GM19395 (cell line): Measurements from ENCODE around the gene COL4A5.
"Not testable (repeated sequence)": the region's sequence is repeated elsewhere in the genome, so short reads cannot be mapped to it uniquely, and the experiment has no call there.

ENCODE experiments used
- ATAC-seq: cut with Tn5 transposase; IDR thresholded peaks from one replicate; pipeline ENCODE4 v1.9.1; 2021; ENCODE audit warnings: mild to moderate bottlenecking, moderate library complexity; ENCODE audit not compliant: unreplicated experiment

COL4A5 gene

DNA sequence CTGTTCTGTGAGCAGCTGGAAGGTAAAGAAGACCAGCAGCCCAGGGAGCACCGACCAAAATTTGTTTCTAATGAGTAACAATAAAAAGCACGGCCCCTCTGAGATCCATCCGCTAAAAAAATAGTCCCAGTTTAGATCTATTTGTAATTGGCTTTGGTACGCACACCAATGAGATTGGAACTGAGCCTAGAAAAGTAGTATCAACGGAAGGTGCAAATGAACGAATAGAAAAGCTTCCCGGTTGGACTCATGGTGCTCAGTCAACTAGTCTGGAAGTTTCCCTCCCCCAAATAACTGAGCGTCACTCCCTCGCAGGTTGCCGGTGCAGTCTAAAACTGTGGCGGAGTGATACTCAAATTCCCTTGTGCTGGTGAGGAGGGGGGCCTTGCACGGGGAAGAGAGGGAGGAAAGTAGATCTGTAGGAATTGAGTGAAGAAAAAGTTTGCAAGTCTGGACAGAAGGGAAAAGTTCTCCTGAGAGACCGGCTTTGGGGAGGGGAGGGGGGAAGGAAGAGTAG, at the start of gene COL4A5:
Gene COL4A5 (plus strand): TSS at position 413 of the 517 bp plus-strand sequence. CDS start 288 bp downstream, outside the sequence.
- ATAC-seq, result no peak

DNA sequence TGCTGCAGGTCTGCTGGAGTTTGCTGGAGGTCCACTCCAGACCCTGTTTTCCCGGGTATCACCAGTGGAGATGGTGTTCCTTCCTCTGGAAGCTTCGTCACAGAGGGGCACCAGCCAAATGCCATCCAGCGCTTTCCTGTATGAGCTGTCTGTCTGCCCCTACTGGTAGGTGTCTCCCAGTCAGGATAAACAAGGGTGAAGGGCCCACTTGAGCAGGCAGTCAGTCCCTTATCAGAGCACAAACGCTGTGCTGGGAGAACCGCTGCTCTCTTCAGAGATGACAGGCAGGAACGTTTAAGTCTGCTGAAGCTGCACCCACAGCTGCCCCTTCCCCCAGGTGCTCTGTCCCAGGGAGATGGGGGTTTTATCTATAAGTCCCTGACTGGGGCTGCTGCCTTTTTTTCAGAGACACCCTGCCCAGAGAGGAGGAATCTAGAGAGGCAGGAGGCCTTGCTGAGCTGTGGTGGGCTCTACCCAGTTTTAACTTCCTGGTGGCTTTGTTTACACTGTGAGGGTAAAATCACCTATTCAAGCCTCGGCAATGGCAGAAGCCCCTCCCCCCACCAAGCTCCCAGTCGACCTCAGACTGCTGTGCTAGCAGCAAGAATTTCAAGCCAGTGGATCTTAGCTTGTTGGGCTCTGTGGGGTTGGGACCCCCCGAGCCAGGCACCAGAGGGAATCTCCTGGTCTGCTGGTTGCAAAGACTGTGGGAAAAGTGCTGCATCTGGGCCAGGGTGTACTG, 48.5 kb upstream of the COL4A5 start:
- not testable (repeated sequence) for ATAC-seq

DNA sequence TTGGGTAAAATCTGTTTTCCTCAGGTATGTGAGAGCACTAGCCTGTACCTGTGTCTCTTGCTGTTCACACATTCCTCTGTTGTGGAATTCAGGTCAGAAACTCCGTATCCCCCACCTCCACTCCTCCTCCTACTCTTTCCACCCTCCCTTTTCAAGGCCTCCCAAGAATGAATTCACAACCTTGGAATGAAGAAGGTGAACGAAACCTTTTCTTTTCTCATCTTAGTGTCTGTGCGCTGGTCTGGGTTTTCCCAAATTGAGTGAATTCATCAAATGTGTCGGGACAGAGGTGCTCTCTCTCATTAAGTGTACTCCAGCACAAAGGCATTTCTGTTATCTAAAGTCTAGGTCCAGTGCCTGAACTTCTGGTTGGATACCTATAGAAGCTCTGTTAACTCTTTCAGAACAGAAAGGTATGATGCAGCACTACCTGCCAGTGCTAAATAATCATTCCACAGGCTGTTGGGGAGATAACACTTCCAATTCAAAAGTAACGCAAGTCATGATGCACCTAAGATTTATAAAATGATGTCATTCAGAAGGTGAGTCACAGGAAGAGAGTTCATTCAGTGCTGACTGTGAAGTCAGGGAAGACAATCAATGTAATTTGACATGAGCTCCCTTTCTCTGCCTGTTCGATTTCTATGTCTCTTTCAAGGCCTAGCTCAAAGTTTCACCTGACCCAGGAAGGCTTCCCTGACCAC, 43.3 kb upstream of the COL4A5 start:
- no peak for ATAC-seq

DNA sequence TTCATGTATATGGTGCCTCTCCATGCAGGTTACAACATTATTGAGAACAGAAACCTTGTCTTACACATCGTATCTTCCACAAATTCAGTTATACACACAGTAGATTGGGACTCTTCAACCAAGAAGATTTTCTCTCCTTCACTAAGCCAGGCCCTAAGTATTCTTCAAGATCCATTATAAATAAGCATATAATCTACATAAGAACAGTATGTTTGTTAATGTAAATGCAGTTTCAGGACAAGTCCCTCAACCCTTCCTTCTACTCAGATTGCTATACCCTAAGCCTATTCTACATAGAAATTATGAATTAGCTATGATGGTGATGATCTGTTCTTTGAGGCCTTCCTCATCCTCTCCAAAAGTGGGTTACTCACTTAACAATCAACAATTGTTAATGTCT, 42.7 kb upstream of the COL4A5 start:
- no peak for ATAC-seq

DNA sequence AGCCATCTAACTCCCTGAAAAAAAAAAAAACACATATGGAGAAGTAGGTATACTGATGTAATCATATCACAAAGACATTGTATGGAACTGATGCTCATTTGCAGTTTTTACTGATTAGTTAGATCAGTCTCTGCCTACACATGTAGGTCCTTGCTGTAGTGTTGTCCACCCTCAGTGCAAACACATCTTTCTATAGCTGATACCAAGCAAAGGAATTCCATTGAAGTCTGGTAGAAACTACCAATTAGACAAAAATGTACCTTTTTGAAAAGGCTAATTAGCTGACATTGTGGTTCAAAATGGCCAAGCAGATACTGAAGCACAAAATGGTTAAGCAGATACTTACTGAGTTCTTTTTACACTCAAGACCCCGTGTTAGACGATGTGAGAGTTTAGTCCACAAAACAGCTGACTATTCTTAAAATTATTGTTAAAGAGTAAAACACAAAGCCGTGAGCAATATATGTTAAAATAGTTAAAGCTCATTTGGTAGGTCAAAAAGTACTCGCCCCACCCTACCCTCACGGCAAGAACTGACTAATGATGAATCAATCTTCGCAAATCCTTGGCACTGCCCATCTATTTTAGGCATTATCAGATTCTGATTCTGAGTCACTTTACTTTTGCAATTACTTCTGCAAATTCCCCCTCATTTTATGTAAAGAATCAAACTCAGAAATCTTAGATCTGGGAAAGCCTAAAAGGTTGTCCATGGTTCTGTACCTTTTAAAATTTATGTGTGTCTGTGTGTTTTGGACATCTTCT, 41.8 kb upstream of the COL4A5 start:
- no peak for ATAC-seq

DNA sequence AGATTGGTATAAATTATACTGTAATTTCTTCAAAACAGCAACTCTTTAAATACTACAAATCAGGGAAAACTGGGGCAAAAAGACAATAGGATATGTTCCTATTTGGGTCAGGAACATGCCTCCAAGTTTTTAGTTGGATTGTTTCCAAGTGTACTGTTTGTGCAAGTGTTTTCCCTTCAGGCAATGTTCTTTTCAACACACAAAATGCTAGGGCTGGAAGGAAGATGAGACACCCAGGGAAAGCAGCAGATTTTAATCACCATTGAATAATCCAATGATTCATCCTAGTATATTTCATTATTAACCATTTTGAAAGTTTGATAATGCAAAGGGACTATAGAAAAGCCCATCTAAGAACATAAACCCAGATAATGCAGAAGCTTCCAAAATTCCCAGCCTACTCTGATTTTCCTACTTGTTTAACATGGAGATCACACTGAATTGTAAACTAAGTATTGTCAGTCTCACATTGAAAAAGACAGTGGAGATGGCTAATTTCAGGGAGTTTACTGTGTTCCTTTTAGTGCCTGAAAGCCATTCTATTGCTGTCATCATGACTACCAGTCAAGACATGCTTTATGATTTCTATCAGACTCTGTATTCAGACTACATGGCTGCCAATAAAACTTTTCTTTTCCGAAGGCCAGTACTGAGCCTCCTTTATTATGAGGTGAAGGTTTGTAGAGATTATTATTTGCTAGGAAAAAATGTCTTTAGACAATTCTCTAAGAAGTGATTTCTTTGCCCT, 40.0 kb upstream of the COL4A5 start:
- ATAC-seq, result no peak

DNA sequence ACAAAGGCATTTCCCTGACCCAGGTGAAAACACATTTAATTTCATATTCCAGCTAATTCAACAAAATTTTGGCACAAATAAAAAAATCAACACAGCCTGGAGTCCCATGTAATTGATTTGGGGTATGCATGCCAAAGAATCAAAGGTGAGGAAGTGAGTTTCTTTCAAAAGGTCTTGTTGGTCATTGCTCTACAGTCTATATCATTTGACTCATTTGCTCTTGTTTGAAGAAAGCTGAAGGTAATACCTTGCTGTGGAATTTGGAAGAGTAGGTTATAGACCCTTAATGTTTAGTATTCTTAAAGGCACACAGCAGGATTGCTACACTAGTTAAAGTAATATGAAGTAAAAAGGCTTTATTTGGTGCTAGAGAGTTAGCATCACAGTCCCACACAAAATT, 26.9 kb upstream of the COL4A5 start:
- ATAC-seq, result no peak

DNA sequence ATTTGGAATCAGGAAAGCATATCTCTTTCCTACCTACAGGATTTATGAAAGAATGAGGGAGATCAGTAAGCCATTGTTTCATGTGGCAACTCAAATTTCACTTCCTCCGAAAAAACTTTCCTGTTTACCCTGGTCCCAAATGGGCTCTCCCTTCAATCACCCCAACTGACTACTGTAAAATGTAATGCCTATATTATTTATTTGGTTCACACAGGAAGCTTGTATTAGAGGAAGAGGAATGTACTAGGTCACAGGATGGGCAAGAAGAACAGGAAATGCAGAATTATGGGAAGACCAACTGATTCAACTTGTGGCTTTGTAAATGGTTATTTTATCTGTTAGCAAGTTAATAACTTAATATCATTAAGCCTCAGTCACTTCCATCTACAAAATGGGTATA, 24.5 kb upstream of the COL4A5 start:
- no peak for ATAC-seq

DNA sequence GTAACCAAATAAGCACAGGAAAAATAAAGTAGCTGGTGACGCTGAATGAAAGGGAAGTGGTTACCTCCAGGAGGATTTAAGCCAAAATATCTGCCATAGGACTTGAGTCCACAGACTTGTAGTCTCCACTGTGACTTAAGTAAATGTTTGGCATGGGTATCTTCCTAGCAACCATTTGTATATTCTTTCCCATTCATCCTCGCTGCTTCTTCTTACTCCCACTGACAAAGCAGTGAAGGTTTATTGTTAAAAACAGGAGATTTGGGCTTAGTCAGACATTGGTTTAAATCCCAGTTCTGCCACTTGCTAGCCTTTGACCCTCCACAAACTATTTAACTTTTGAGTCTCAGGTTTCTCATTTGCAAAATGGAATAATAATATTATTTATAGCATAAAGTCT, 23.7 kb upstream of the COL4A5 start:
- ATAC-seq, result no peak

DNA sequence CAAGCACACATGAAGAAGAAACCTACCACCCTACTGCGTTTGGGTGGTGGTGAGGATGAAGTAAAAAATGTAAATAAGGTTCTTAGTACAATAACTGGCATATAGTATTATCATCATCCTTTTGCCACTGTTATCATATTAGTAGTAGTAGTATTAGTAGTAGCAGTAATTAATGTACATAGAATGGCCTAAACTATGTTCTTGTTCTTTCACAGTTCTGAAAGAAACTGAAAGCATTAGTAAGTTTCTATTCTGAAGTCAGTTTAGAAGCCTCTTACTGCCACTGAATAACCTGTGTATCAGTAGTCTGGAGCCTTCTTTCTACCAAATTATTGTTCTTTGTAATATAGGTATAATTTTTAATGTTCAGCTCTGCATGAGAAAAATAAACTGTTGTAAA, 22.4 kb upstream of the COL4A5 start:
- ATAC-seq, result no peak

DNA sequence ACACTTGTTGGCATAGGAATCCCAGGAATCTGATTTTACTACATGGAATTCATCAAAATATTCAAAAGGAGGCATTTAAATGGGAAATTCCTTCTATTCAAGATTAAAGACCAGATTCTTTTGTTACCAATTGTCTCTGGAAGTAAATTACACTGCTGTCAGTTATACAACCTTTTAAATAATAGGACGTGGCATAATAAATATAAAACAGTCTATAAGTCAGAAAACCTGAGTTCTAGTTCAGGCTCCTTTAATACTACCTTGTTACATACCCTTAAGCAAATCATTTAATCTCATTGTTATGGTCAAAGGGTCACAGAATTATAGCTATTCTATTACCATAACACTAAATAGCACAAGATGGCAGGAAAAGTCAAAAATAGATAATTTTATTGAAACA, 20.2 kb upstream of the COL4A5 start:
- ATAC-seq, result no peak

DNA sequence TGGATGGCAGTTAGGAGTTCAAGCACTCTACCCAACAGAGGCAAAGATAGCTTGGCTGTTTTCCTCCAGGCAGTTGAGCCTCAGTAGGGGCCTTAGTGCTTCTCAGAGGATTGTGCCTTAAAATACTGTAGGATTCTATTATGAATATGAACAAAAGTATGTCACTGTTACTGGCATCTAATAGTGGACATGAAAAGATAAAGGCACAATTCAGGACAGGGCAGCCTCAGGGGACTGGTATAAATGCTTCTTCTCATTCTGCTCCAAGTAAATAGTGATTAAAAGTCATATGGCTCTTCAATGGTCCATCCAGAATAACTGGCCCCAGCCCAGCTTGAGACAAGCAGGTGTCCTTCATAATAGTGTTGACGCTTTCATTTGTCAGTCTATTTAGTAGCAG, 19.2 kb upstream of the COL4A5 start:
- ATAC-seq, result no peak

DNA sequence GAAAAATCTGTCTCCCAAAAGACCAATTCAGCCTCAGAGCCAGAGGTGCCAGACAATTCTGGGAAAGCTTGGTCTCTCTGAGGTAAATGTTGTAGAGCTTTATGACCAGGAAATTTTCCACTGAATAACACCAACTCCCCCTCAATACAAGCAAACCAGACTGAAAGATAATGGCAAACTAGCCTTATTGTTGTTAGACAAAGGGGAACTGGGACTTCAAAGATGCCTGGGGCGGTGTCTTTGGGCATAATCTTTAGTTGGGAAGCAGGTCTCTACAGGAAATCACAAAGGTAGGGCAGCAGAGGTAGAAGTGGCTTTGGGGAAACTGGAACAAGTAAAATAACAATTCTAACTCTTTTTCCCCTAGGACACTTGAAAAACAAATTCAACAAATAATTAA, 13.4 kb upstream of the COL4A5 start:
- no peak for ATAC-seq

DNA sequence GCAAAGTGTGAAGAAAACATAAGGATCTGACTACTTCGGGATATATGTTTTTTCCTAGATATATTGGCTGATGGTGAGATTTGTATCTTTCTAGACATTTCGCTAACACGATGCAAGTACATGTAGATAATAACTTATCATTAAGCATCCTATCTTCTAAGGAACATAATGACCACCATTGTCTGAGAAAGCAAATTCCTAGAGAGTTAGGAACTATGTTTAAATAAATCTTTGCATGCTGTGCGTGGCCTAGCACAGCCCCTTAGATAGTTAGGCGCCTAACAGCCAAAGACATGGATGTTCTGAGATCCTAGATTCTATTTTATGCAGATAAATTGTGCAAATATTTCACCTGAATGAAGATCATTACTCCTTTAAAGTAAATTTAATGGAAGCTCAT, 4.4 kb upstream of the COL4A5 start:
- ATAC-seq, result no peak

DNA sequence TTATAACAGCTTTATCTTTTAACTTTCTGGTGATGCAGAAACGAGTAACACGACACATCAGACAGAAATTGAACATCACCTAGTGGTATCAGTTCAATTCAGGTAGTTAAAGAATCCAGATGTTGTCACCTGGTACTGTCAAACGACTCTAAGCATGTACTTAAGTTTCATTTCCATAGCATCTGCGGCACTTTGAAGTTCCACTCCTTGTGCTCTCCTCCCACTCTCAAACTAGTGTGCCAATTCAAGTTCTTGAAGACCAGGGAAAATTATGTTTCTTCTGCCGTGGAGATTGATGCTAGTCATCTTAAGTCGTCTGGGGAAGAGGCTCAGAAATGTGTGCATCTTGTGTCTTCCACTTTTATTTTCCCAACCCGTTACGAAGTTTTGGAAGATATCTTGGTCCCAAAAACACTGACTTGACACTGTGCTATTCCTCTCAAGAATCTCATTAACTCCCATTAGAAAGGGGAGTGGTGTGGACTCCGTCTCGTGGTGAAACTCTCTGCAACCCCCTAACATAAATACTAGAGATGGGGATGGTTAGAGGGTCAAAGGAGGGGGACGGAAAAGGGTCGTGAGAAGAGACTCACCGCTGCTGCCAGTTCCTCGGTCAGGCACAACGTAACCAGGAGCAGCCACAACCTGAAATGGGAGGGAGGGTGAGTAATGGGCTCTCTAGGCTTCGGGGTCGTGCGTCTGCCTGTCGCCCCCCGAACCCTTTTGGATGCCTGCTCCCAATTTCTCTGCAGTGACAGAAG, 2.1 kb upstream of the COL4A5 start:
- no peak for ATAC-seq

DNA sequence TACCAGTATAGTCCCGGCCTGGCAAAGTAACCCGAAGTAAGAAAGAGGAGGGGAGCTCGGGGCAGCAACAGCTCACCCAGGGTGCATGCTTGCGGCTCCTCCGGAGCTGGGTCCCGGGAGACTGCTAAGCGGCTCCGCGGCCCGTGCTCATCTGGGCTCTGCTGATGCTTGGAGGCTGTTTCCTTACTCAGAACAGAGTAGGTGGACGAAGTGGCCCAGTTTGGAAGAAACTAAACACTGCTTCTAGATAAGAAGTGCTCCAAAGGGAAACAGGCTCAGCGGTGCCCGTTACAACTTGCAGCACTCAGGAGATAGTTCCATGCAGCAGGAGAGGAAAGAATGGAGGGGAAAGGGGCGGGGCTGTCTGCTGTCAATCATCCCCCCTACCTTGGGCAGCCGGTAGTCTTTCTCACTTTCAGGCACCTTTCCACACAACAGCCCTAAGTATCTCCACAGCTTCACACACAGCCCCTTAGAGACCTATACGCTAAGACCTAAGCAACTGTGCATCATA, 1.5 kb upstream of the COL4A5 start, which contains the start of gene COL4A6:
Gene COL4A6 (minus strand): TSS at position 313 of the 514 bp plus-strand sequence. CDS start 226 bp downstream, at position 87.
- ATAC-seq, result no peak

DNA sequence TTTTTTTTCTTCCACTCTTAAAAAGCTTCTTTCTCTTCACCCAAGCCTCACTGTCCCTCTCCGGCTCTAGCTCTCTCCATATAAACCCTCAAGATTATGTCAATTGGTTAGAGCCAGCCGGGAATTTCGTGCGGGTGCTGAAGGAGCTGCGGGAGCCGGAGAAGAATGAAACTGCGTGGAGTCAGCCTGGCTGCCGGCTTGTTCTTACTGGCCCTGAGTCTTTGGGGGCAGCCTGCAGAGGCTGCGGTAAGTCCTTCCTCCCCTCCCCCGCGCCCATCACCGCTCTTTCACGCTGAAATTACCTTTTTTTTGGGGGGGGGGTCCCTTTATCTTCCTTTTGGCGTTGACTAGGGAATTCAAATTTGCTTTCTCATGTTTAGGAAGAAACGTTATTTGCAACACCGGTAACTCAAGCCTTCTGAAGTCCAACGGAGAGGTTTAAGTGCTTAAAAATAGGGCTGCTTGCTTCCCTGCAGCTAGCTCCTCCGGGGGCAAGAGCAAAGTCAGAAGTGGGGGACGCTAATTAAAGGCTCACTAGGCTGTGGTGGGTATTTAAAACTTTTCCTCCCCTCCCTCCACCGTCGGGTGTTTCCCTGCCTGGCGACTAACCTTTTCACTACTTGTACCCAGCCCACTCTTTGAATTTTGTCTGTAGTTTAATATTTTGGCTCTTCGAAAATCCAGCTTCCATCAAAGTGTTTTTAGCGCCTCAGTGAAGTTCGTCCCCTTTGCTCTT, 491 bp downstream of the COL4A5 start:
- no peak for ATAC-seq

DNA sequence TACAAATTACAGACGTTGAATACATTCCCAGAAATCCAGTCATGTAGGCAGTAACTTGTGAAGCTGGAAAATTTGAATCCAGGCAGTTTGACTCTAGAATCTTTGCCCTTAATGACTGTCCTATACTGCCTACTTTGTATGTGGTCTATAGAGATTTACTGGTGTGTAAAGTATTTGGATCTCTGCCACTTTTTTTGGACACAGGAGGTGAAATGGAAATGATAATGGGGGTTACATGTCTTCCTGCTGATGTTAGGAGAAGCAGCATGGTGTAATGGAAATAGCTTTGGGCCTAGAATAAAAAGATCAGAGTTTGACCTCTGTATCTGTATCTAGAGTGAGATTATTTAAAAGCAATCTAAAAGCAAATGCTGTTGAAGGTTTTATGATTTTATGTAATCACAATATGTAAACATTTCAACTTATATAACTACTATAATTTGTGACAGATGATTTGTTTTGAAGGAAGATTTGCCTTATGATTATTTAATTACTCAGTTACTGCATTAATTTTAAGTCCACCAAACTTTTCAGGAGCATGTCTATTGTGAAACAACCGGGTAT, 3.3 kb downstream of the COL4A5 start:
- no peak for ATAC-seq

DNA sequence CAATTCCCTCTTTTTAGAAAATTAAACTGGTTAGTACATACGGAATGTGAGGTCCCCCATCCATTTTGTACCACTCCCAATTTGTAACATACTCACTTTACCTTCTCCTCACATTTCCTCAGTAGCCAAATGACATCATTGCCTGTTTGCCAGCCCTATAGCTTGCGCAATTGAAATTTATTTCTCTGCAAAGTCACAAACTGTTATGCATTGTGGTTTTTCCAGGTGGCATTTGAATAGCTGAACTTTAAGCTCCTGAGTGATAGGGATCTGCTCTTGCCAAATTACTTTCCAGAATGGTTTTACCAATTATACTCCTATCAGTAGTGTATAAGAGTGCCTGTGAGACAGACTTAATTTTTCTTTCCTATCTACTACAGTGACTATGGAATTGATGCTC, 7.7 kb downstream of the COL4A5 start:
- ATAC-seq, result no peak
